SK-N-MC (cell line): ENCODE results near the gene MMP20.

Experiments used
- EZH2 ChIP-seq: fragments of 200-600 bp; sonication (generic); IDR thresholded peaks from one replicate; pipeline ENCODE4 v1.6.1; 2017; ENCODE audit warnings: antibody characterized with exemption
- FOXP2 ChIP-seq: optimal IDR thresholded peaks from 2 replicates; pipeline ENCODE3; 2011; ENCODE audit warnings: mild to moderate bottlenecking, moderate library complexity; ENCODE audit not compliant: insufficient read depth; ENCODE audit errors: extremely low read length, control extremely low read depth
- POLR2AphosphoS5 ChIP-seq: IDR thresholded peaks from 2 replicates; pipeline ENCODE4 v1.6.1; 2012; ENCODE audit warnings: mild to moderate bottlenecking, low read depth, low read length, borderline replicate concordance

DNA sequence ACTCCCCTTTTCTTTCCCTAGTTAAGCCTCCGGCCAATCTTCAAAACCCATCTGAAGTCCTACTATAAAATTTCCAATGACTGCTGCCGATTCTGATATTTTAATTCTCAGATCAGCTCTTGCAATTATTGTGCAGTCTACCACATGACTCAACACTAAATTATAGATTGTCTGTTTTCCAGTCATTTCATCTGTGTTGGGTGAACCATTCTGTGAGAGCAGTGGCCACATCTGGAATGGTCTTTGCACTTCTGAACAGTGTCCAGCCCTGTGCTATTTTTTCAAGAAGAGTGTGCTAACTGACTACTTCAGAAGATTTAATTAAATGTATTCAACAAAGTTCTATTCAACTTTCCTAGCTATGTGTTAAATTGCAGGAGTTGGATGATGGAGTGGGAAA lies 47.4 kb downstream of the MMP20 start:
- no peak for TF ChIP-seq POLR2AphosphoS5
- TF ChIP-seq EZH2 = no peak
- no peak for TF ChIP-seq FOXP2
